ENCODE data around the gene FZD1. TPM values are rescaled to one million over a fixed set of nuclear protein-coding genes. Genes with fewer than 3 reads are reported as not detected.

The FZD1 gene
- total and polyA plus RNA-seq, 2 experiments from 2014 or later = 0.34 to 1.4 TPM

GRCh38 chr7:91291302-91291701, 27.1 kb downstream of the FZD1 start (continued):
- TF ChIP-seq, protein P1, sequence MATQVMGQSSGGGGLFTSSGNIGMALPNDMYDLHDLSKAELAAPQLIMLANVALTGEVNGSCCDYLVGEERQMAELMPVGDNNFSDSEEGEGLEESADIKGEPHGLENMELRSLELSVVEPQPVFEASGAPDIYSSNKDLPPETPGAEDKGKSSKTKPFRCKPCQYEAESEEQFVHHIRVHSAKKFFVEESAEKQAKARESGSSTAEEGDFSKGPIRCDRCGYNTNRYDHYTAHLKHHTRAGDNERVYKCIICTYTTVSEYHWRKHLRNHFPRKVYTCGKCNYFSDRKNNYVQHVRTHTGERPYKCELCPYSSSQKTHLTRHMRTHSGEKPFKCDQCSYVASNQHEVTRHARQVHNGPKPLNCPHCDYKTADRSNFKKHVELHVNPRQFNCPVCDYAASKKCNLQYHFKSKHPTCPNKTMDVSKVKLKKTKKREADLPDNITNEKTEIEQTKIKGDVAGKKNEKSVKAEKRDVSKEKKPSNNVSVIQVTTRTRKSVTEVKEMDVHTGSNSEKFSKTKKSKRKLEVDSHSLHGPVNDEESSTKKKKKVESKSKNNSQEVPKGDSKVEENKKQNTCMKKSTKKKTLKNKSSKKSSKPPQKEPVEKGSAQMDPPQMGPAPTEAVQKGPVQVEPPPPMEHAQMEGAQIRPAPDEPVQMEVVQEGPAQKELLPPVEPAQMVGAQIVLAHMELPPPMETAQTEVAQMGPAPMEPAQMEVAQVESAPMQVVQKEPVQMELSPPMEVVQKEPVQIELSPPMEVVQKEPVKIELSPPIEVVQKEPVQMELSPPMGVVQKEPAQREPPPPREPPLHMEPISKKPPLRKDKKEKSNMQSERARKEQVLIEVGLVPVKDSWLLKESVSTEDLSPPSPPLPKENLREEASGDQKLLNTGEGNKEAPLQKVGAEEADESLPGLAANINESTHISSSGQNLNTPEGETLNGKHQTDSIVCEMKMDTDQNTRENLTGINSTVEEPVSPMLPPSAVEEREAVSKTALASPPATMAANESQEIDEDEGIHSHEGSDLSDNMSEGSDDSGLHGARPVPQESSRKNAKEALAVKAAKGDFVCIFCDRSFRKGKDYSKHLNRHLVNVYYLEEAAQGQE (IDR thresholded peaks at IDR 0.05; ENCODE audit: unreplicated experiment) = no peak
- no peak for TF ChIP-seq CREB1 (CRISPR knock-in tag; IDR thresholded peaks at IDR 0.05; ENCODE audit: low read depth)
- no peak for TF ChIP-seq EZH2phosphoT487 (IDR thresholded peaks at IDR 0.05; ENCODE audit: unreplicated experiment)
- TF ChIP-seq EZH2 (IDR thresholded peaks at IDR 0.05; ENCODE audit: low read depth, unreplicated experiment) = no peak
- no peak for TF ChIP-seq STAT1 (IDR thresholded peaks at IDR 0.05; ENCODE audit: unreplicated experiment)
- TF ChIP-seq POLR2AphosphoS5 (IDR thresholded peaks at IDR 0.05; ENCODE audit: low read depth) = no peak
- TF ChIP-seq NANOG (IDR thresholded peaks at IDR 0.05; ENCODE audit: borderline replicate concordance) = no peak

GRCh38 chr7:91291902-91292301, 27.7 kb downstream of the FZD1 start:
- TF ChIP-seq, protein P2, sequence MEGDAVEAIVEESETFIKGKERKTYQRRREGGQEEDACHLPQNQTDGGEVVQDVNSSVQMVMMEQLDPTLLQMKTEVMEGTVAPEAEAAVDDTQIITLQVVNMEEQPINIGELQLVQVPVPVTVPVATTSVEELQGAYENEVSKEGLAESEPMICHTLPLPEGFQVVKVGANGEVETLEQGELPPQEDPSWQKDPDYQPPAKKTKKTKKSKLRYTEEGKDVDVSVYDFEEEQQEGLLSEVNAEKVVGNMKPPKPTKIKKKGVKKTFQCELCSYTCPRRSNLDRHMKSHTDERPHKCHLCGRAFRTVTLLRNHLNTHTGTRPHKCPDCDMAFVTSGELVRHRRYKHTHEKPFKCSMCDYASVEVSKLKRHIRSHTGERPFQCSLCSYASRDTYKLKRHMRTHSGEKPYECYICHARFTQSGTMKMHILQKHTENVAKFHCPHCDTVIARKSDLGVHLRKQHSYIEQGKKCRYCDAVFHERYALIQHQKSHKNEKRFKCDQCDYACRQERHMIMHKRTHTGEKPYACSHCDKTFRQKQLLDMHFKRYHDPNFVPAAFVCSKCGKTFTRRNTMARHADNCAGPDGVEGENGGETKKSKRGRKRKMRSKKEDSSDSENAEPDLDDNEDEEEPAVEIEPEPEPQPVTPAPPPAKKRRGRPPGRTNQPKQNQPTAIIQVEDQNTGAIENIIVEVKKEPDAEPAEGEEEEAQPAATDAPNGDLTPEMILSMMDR (conservative IDR thresholded peaks at IDR 0.05; ENCODE audit: low read depth in 2 of 2) = peak; percentile 21 to 49; a peak in 2 of 4 replicates
- TF ChIP-seq ZNF114 (CRISPR knock-in tag; IDR thresholded peaks at IDR 0.05) = no peak
- Mint-ChIP-seq H3K4me1 (peaks cover 12% of the 10 kb centered on the region), H3K9me3 (peaks cover 3% of the 10 kb centered on the region; the same call in 2 of the 3 replicates), H3K27me3 (ENCODE audit: insufficient read depth, low read depth, poor library complexity) (no peaks in the 10 kb centered on the region), H3K27ac (no peak overlapping the region), H3K36me3 (ENCODE audit: low read depth) (peaks cover 2% of the 10 kb centered on the region; the same call in 1 of the 3 replicates), H3K4me3 (no peak overlapping the region)
- no peaks in the 10 kb centered on the region for H3K9me2 ChIP-seq (ENCODE audit: insufficient read depth)
- H3K27me3 ChIP-seq (ENCODE audit: insufficient read depth) = peaks cover 9% of the 10 kb centered on the region; the same call in 1 of the 2 replicates
- no peak overlapping the region for H3K4me2 ChIP-seq
- no peak overlapping the region for H3K4me3 ChIP-seq
- H3K79me2 ChIP-seq (replicated peaks; ENCODE audit: insufficient read depth) = no peaks in the 10 kb centered on the region
- peaks cover 2% of the 10 kb centered on the region; the same call in 1 of the 2 replicates for H3K4me1 ChIP-seq (ENCODE audit: insufficient read depth)
- H3K36me3 ChIP-seq (ENCODE audit: insufficient read depth) = no peaks in the 10 kb centered on the region
- no peaks in the 10 kb centered on the region for H4K20me1 ChIP-seq (replicated peaks; ENCODE audit: insufficient read depth)
- DNase-seq (ENCODE audit: low spot score) (no peak), ATAC-seq (peak; percentile 47; the same call in 2 of the 3 replicates)
- H2AFZ ChIP-seq = no peak overlapping the region
- no peak overlapping the region for H3K27ac ChIP-seq (ENCODE audit: low read depth)
- H3F3A ChIP-seq (replicated peaks; ENCODE audit: low read depth) = no peaks in the 10 kb centered on the region
